Neuronal stem cell (in vitro differentiated cells): ENCODE data around the gene RNF175.

Experiments
- DNase-seq: peaks from one replicate; pipeline ENCODE4 v3.0.0-alpha.2; 2013; ENCODE audit warnings: low spot score
- H2AFZ ChIP-seq: one replicate; pipeline ENCODE4 v1.6.1; 2013; ENCODE audit warnings: mild to moderate bottlenecking, low read length, inconsistent platforms
- H2AK5ac ChIP-seq: 2 replicates; pipeline ENCODE4 v1.6.1; 2013; ENCODE audit warnings: low read depth, mild to moderate bottlenecking, inconsistent platforms, low read length, moderate library complexity, mixed read lengths
- H2BK120ac ChIP-seq: 2 replicates; pipeline ENCODE4 v1.6.1; 2013; ENCODE audit warnings: low read depth, mild to moderate bottlenecking, inconsistent platforms, low read length, moderate library complexity, mixed read lengths
- H2BK12ac ChIP-seq: one replicate; pipeline ENCODE4 v1.6.1; 2013; ENCODE audit warnings: low read length, inconsistent platforms
- H2BK15ac ChIP-seq: 2 replicates; pipeline ENCODE4 v1.6.1; 2013; ENCODE audit warnings: mild to moderate bottlenecking, low read length, inconsistent platforms, mixed read lengths
- H2BK5ac ChIP-seq: one replicate; pipeline ENCODE4 v1.6.1; 2013; ENCODE audit warnings: inconsistent platforms, mild to moderate bottlenecking, low read length, moderate library complexity
- H3K14ac ChIP-seq: one replicate; pipeline ENCODE4 v1.6.1; 2013; ENCODE audit warnings: low read length, inconsistent platforms
- H3K18ac ChIP-seq: 2 replicates; pipeline ENCODE4 v1.6.1; 2013; ENCODE audit warnings: low read length, inconsistent platforms
- H3K23ac ChIP-seq: 2 replicates; pipeline ENCODE4 v1.6.1; 2013; ENCODE audit warnings: low read depth, mild to moderate bottlenecking, mixed read lengths, low read length, inconsistent platforms; ENCODE audit not compliant: poor library complexity
- H3K27ac ChIP-seq: replicated peaks from 3 replicates; pipeline ENCODE4 v1.5.1; 2013; ENCODE audit warnings: low read length, inconsistent platforms
- H3K27me3 ChIP-seq, 3 experiments: 2 replicates each; pipeline ENCODE4 v1.6.1; 2013; ENCODE audit warnings: low read length in 3 of 3, mild to moderate bottlenecking in 2 of 3, inconsistent platforms in 1 of 3, low read depth in 1 of 3, mixed read lengths in 1 of 3, moderate library complexity in 1 of 3; ENCODE audit not compliant: control insufficient read depth in 3 of 3, insufficient read depth in 3 of 3
- H3K36me3 ChIP-seq, 2 donors: replicated peaks in 1 of 2; 2 replicates each; pipeline ENCODE4 v1.6.1; 2013; ENCODE audit warnings: low read length in 2 of 2; ENCODE audit not compliant: control insufficient read depth in 2 of 2, insufficient read depth in 2 of 2
- H3K4ac ChIP-seq: 2 replicates; pipeline ENCODE4 v1.6.1; 2013; ENCODE audit warnings: inconsistent platforms, mild to moderate bottlenecking, low read length, moderate library complexity
- H3K4me1 ChIP-seq, 2 donors: 1 replicate in 1 of 2; 2 replicates in 1 of 2; pipeline ENCODE4 v1.6.1; 2013; ENCODE audit warnings: low read length in 2 of 2, low read depth in 1 of 2; ENCODE audit not compliant: control insufficient read depth in 2 of 2, insufficient read depth in 1 of 2
- H3K4me2 ChIP-seq: one replicate; pipeline ENCODE4 v1.6.1; 2013; ENCODE audit warnings: mild to moderate bottlenecking, low read length, inconsistent platforms; ENCODE audit not compliant: insufficient read depth, poor library complexity, severe bottlenecking
- H3K4me3 ChIP-seq, 2 donors: 2 replicates each; pipeline ENCODE4 v1.5.1; 2013; ENCODE audit warnings: low read length in 2 of 2, mild to moderate bottlenecking in 2 of 2, inconsistent platforms in 1 of 2, moderate library complexity in 1 of 2
- H3K79me1 ChIP-seq: one replicate; pipeline ENCODE4 v1.6.1; 2013; ENCODE audit warnings: low read depth, mild to moderate bottlenecking, inconsistent platforms, low read length, moderate library complexity
- H3K9ac ChIP-seq: one replicate; pipeline ENCODE4 v1.6.1; 2013; ENCODE audit warnings: mild to moderate bottlenecking, low read depth, low read length, inconsistent platforms; ENCODE audit not compliant: poor library complexity
- H3K9me3 ChIP-seq, 2 donors: replicated peaks in 1 of 2; 2 replicates each; pipeline versions ENCODE3 to v1.6.1; 2013; ENCODE audit warnings: low read length in 2 of 2, mild to moderate bottlenecking in 2 of 2, inconsistent platforms in 1 of 2, low read depth in 1 of 2, mixed read lengths in 1 of 2, moderate library complexity in 1 of 2; ENCODE audit not compliant: control insufficient read depth in 2 of 2, insufficient read depth in 1 of 2
- H4K8ac ChIP-seq: one replicate; pipeline ENCODE4 v1.6.1; 2013; ENCODE audit warnings: low read depth, mild to moderate bottlenecking, inconsistent platforms, low read length, moderate library complexity
- H4K91ac ChIP-seq: one replicate; pipeline ENCODE4 v1.6.1; 2013; ENCODE audit warnings: low read length, low read depth, mild to moderate bottlenecking, inconsistent platforms; ENCODE audit not compliant: poor library complexity
- WGBS, 2 donors: extraction: QIAGEN DNeasy Blood & Tissue Kit; methylation state at CpG; one replicate each; pipeline ENCODE4 v1.1.7; 2013; ENCODE audit warnings: missing lambda C conversion rate in 2 of 2, mixed read lengths in 1 of 2; ENCODE audit not compliant: insufficient read length in 2 of 2, insufficient replicate concordance in 1 of 2; ENCODE audit errors: extremely low coverage in 2 of 2; 5-methylcytosine and 5-hydroxymethylcytosine counted together

The RNF175 gene

DNA sequence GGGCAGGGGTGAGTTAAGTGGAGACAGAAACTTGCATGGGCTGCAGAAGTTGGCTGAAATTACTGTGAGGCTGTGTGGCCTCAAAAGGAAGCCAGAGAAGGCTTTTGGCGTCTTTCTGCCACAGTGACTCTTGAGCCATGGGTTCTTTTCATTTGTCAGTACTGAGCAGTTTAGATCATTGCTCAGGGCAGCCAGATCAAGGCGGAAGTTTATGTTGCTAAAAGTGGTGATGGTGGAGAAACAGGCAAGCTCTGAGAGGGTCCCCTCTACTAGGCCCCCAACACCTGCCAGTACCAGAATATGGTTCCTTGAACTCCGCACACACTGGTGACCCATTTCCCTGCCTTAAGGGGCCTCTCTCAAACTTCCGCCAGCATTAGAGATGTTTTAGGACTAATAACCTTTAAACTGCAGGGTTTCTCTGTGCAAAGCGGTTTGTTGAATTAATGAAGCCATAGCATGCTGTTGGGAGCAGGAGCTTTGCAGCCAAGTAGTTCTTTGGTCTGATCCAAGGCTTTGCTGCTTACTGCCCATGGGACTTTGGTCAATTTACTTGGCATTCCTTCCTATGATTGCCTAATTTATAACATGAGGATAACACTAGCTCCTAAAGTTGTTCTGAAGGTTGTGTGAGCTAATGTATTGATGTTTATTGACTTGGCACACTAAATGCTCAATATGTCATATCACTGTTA lies 34.5 kb downstream of the RNF175 start:
- no peaks in the 10 kb centered on the region for H3K27me3 ChIP-seq
- no peak overlapping the region for H3K4ac ChIP-seq
- no peak overlapping the region for H3K4me2 ChIP-seq

DNA sequence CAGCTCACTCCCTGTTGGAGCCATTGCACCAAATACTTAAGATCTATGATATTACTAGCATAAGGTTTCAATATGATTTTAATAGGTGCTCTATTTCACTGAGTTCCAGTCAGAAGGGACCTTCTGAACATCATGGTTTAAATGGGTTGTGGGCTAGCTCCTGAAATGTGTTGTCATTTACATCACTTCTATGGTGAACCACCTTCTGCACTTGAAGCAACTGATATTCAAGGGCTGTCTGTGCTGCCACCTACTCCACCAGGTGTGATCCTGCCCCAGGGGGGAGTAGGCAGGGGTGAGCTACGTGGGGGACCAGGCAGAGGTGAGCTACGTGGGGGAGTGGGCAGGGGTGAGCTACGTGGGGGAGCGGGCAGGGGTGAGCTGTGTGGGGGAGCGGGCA lies 35.2 kb downstream of the RNF175 start:
- H3K23ac ChIP-seq, result no peak overlapping the region
- no peak overlapping the region for H2BK15ac ChIP-seq
- no peak overlapping the region for H3K9ac ChIP-seq
- no peak overlapping the region for H3K4me3 ChIP-seq
- no peak overlapping the region for H2BK5ac ChIP-seq
- H2BK120ac ChIP-seq, result no peak overlapping the region
- H3K4ac ChIP-seq, result no peak overlapping the region
- peaks cover 2 to 5% of the 10 kb centered on the region in 2 donors for H3K36me3 ChIP-seq
- no peaks in the 10 kb centered on the region for H3K9me3 ChIP-seq
- H3K79me1 ChIP-seq, result no peaks in the 10 kb centered on the region
- no peak overlapping the region for H3K4me2 ChIP-seq
- H2AK5ac ChIP-seq, result no peak overlapping the region
- no peak overlapping the region for H4K91ac ChIP-seq
- no peaks in the 10 kb centered on the region for H3K27me3 ChIP-seq
- DNase-seq, result no peak
- H3K14ac ChIP-seq, result no peak overlapping the region
- H4K8ac ChIP-seq, result no peak overlapping the region
- no CpG with 5 or more reads among the region's 5 CpGs for WGBS, 2 donors
- H3K4me1 ChIP-seq, result no peaks in the 10 kb centered on the region
- no peak overlapping the region for H2AFZ ChIP-seq
- H2BK12ac ChIP-seq, result no peak overlapping the region
- no peak overlapping the region for H3K27ac ChIP-seq
- no peak overlapping the region for H3K18ac ChIP-seq

More for the DNA sequence above, 34.5 kb downstream of the RNF175 start:
- no peak overlapping the region for H4K91ac ChIP-seq
- no peak overlapping the region for H3K4me3 ChIP-seq
- no peaks in the 10 kb centered on the region for H3K9me3 ChIP-seq
- no peak overlapping the region for H3K18ac ChIP-seq
- H2BK15ac ChIP-seq, result no peak overlapping the region
- H2BK12ac ChIP-seq, result no peak overlapping the region
- H2AK5ac ChIP-seq, result no peak overlapping the region
- H3K4me1 ChIP-seq, result no peaks in the 10 kb centered on the region
- no peak overlapping the region for H3K23ac ChIP-seq
- no peak overlapping the region for H3K9ac ChIP-seq
- no peak overlapping the region for H2AFZ ChIP-seq
- no peak overlapping the region for H3K14ac ChIP-seq
- no peak for DNase-seq
- no peaks in the 10 kb centered on the region for H3K79me1 ChIP-seq
- no peak overlapping the region for H4K8ac ChIP-seq
- no peak overlapping the region for H3K27ac ChIP-seq
- H2BK5ac ChIP-seq, result no peak overlapping the region
- H3K36me3 ChIP-seq, result peaks cover 0 to 2% of the 10 kb centered on the region in 2 donors
- WGBS, 2 donors, result no CpG with 5 or more reads among the region's 5 CpGs
- no peak overlapping the region for H2BK120ac ChIP-seq

DNA sequence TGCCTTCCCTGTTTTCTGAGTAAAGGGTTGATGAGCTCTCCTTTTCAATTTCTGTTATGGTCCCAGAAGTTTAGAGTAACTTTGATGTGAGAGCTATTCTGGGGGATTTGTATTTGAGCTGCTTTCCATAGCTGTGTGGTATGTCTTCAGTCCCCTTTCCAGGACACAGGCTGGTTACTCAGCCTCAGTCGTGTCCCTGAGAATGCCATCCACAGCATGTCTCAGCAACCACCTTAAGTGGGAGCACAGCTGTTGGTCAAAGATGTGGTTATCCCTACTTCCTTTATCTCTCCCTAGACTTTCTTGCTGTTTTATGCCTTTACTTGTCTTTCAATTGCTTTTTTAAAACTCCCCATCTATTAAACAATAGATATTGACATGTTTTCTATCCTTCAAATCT lies 37.8 kb downstream of the RNF175 start:
- no peak overlapping the region for H2BK5ac ChIP-seq
- WGBS, 2 donors, result no CpG with 5 or more reads among the region's 1 CpG
- H3K36me3 ChIP-seq, result peaks cover 7 to 16% of the 10 kb centered on the region in 2 donors
- DNase-seq, result no peak
- no peak overlapping the region for H2BK120ac ChIP-seq
- H3K9me3 ChIP-seq, result peaks cover 0 to 5% of the 10 kb centered on the region in 2 donors
- H3K14ac ChIP-seq, result no peak overlapping the region
- no peak overlapping the region for H3K9ac ChIP-seq
- no peak overlapping the region for H2BK15ac ChIP-seq
- no peak overlapping the region for H3K4me2 ChIP-seq
- no peak overlapping the region for H2AFZ ChIP-seq
- no peaks in the 10 kb centered on the region for H3K27me3 ChIP-seq
- no peak overlapping the region for H3K4ac ChIP-seq
- H3K23ac ChIP-seq, result no peak overlapping the region
- no peak overlapping the region for H2AK5ac ChIP-seq
- H3K18ac ChIP-seq, result no peak overlapping the region
- no peaks in the 10 kb centered on the region for H3K79me1 ChIP-seq
- H4K8ac ChIP-seq, result no peak overlapping the region
- H4K91ac ChIP-seq, result no peak overlapping the region
- no peak overlapping the region for H3K4me3 ChIP-seq
- H3K27ac ChIP-seq, result no peak overlapping the region
- H2BK12ac ChIP-seq, result no peak overlapping the region
- H3K4me1 ChIP-seq, result no peaks in the 10 kb centered on the region

GRCh38 chr4:153713866-153714646 lies 45.8 kb downstream of the RNF175 start:
- peaks cover under 1 to 1% of the 10 kb centered on the region in 2 donors for H3K9me3 ChIP-seq
- no peaks in the 10 kb centered on the region for H3K79me1 ChIP-seq

More at GRCh38 chr4:153713866-153714646, 45.8 kb downstream of the RNF175 start:
- Histone ChIP-seq H2BK12ac (no peak overlapping the region), H3K14ac (no peak overlapping the region), H2BK15ac (no peak overlapping the region), H2BK120ac (no peak overlapping the region), H3K18ac (no peak overlapping the region), H3K23ac (no peak overlapping the region), H3K4me2 (no peak overlapping the region), H4K91ac (no peak overlapping the region), H3K27ac (no peak overlapping the region), H3K27me3 (no peaks in the 10 kb centered on the region), H2AK5ac (no peak overlapping the region), H4K8ac (no peak overlapping the region), H2BK5ac (no peak overlapping the region), H3K4me3 (no peak overlapping the region), H3K4me1 (no peaks in the 10 kb centered on the region), H3K9ac (no peak overlapping the region), H2AFZ (no peak overlapping the region), H3K36me3 (peaks cover 5 to 8% of the 10 kb centered on the region in 2 donors), H3K4ac (no peak overlapping the region)
- no peak for DNase-seq
- WGBS, 2 donors, result no CpG with 5 or more reads among the region's 2 CpGs
